HepG2 (cell line): ENCODE data around the gene PTHLH.

Experiments
- E2F2 ChIP-seq: sonication (generic); formaldehyde crosslinking; IDR thresholded peaks from 2 replicates; pipeline ENCODE4 v1.4.0; 2020; ENCODE audit warnings: missing genetic modification reagents, borderline replicate concordance
- JUNB ChIP-seq: sonication (generic); formaldehyde crosslinking; IDR thresholded peaks from 2 replicates; pipeline ENCODE4 v1.8.0; 2022; ENCODE audit warnings: missing genetic modification reagents, mild to moderate bottlenecking, borderline replicate concordance
- KDM5A ChIP-seq: fragments of 200-600 bp; sonication (generic); IDR thresholded peaks from 2 replicates; pipeline ENCODE4 v1.7.0; 2018; ENCODE audit warnings: antibody characterized with exemption, mild to moderate bottlenecking, low read length, borderline replicate concordance
- NRL ChIP-seq: sonication (generic); formaldehyde crosslinking; IDR thresholded peaks from 2 replicates; pipeline ENCODE4 v1.5.0; 2020; ENCODE audit warnings: missing genetic modification reagents, mild to moderate bottlenecking, moderate library complexity, borderline replicate concordance
- ZSCAN12 ChIP-seq: sonication (generic); formaldehyde crosslinking; IDR thresholded peaks from 2 replicates; pipeline ENCODE4 v1.9.0; 2021; ENCODE audit warnings: mild to moderate bottlenecking, missing genetic modification reagents

GRCh38 chr12:27988594-27989233 is 16.2 kb upstream of the PTHLH start:
- TF ChIP-seq NRL (CRISPR knock-in tag) = no peak
- TF ChIP-seq JUNB = no peak
- TF ChIP-seq ZSCAN12 (CRISPR knock-in tag) = no peak
- TF ChIP-seq E2F2 (CRISPR knock-in tag) = no peak
- TF ChIP-seq KDM5A = no peak
